Nephron (organoid): Measurements from ENCODE around the gene NAA10.

Experiments
- H3K27ac Mint-ChIP-seq, 3 experiments: 2 replicates each; pipeline ENCODE4 v1.8.0; 2020; ENCODE audit warnings: mixed read lengths in 3 of 3, mild to moderate bottlenecking in 2 of 3, moderate library complexity in 1 of 3
- H3K27me3 Mint-ChIP-seq: 2 replicates; pipeline ENCODE4 v1.8.0; 2021; ENCODE audit warnings: low read depth, mild to moderate bottlenecking, moderate library complexity, mixed read lengths
- H3K36me3 Mint-ChIP-seq: 2 replicates; pipeline ENCODE4 v1.8.0; 2020; ENCODE audit warnings: low read depth, mixed read lengths
- H3K4me1 Mint-ChIP-seq: 2 replicates; pipeline ENCODE4 v1.8.0; 2020; ENCODE audit warnings: mixed read lengths
- H3K4me3 Mint-ChIP-seq, 3 experiments: 2 replicates each; pipeline ENCODE4 v1.8.0; 2020; ENCODE audit warnings: mild to moderate bottlenecking in 3 of 3, mixed read lengths in 3 of 3, moderate library complexity in 2 of 3
- H3K9me3 Mint-ChIP-seq: 2 replicates; pipeline ENCODE4 v1.8.0; 2020; ENCODE audit warnings: mixed read lengths
- CTCF ChIP-seq, 3 experiments: fragments of 200-600 bp; sonication (generic); IDR thresholded peaks; one replicate each; pipeline ENCODE4 v1.5.0; 2021; ENCODE audit warnings: antibody characterized with exemption in 3 of 3; ENCODE audit not compliant: unreplicated experiment in 3 of 3

The NAA10 gene

GRCh38 chrX:153919281-153919680 lies 15.6 kb downstream of the NAA10 start:
- H3K9me3 Mint-ChIP-seq = peaks cover 17% of the 10 kb centered on the region
- no peaks in the 10 kb centered on the region for H3K27me3 Mint-ChIP-seq
- no peak for TF ChIP-seq CTCF (IDR thresholded peaks at IDR 0.05; ENCODE audit: unreplicated experiment in 3 of 3)
- no peaks in the 10 kb centered on the region for H3K36me3 Mint-ChIP-seq
- no peak overlapping the region for H3K4me3 Mint-ChIP-seq
- H3K27ac Mint-ChIP-seq = no peak overlapping the region
- peaks cover 8% of the 10 kb centered on the region for H3K4me1 Mint-ChIP-seq

DNA sequence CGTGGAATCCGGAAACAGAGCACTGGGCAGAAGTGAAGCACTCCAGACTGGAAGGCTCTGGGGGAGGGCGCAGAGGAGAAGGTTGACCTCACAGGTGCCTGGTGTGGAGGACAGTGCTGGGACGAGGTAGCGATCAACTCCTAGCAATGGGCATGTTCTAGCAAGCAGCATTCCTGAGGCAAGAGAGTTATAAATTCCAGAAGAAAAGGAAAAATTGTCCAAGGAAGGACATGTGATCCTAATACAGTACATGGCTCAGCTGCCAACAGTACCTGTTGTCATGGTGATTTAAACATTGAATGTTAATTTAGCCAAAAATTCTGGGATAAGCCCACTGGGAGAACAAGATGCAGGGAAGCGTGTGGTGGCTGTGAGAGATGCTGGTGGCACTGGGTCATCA lies 17.0 kb downstream of the NAA10 start:
- Mint-ChIP-seq H3K9me3 (peaks cover 20% of the 10 kb centered on the region), H3K4me3 (no peak overlapping the region)

DNA sequence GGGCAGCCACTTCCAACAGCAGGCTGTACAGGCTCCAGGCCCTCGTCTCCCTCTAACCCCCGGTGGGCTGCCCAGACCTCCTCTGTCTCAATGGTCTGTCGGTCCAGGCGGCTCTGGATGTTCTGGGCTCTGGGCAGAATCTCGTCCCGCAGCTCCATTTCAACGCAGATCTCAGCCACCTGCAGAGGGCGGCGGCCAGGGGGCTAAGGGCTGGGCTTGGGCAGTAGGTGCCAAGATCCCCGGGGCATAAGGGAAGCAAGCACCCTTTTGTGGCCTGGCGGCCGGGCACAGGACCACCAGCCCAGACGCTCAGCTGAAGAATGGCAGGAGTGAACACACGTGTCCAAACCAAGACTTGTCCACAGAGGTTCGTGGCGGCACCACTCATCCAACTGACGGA lies 21.1 kb downstream of the NAA10 start:
- no peaks in the 10 kb centered on the region for H3K27me3 Mint-ChIP-seq
- peaks cover 23% of the 10 kb centered on the region for H3K9me3 Mint-ChIP-seq
- H3K27ac Mint-ChIP-seq = no peak overlapping the region
- TF ChIP-seq CTCF (IDR thresholded peaks at IDR 0.05; ENCODE audit: unreplicated experiment in 3 of 3) = no peak
- H3K36me3 Mint-ChIP-seq = no peaks in the 10 kb centered on the region
- H3K4me1 Mint-ChIP-seq = no peaks in the 10 kb centered on the region
- no peak overlapping the region for H3K4me3 Mint-ChIP-seq

More for the DNA sequence above, 17.0 kb downstream of the NAA10 start:
- no peaks in the 10 kb centered on the region for H3K27me3 Mint-ChIP-seq
- no peaks in the 10 kb centered on the region for H3K36me3 Mint-ChIP-seq
- no peak overlapping the region for H3K27ac Mint-ChIP-seq
- H3K4me1 Mint-ChIP-seq = peaks cover 5% of the 10 kb centered on the region
- no peak for TF ChIP-seq CTCF (IDR thresholded peaks at IDR 0.05; ENCODE audit: unreplicated experiment in 3 of 3)

- TF ChIP-seq CTCF (IDR thresholded peaks at IDR 0.05; ENCODE audit: unreplicated experiment in 3 of 3) = no peak
- no peaks in the 10 kb centered on the region for H3K4me1 Mint-ChIP-seq
- H3K27ac Mint-ChIP-seq = no peak overlapping the region
- no peak overlapping the region for H3K4me3 Mint-ChIP-seq
- H3K9me3 Mint-ChIP-seq = peaks cover 23% of the 10 kb centered on the region
- no peaks in the 10 kb centered on the region for H3K36me3 Mint-ChIP-seq
- no peaks in the 10 kb centered on the region for H3K27me3 Mint-ChIP-seq
Observed at GRCh38 chrX:153913211-153913610, 21.6 kb downstream of the NAA10 start.

DNA sequence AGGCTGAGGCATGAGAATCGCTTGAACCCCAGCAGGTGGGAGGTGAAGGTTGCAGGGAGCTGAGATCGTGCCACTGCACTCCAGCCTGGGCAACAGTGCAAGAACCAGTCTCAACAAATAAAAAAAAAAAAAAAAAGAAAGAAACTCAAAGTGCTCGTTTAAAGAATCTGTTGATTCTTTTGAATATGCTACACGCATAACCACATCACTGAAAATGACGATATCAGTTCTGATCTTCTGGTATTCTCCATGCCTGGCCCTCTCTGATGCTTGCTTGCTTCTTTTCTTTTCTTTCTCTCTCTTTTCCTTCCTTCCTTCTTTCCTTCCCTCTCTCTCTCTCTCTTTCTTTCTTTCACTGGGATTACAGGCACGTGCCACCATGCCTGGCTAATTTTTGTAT lies 23.0 kb downstream of the NAA10 start:
- no peaks in the 10 kb centered on the region for H3K27me3 Mint-ChIP-seq

More for the DNA sequence above, 23.0 kb downstream of the NAA10 start:
- Mint-ChIP-seq H3K9me3 (peaks cover 17% of the 10 kb centered on the region), H3K4me3 (no peak overlapping the region), H3K4me1 (no peaks in the 10 kb centered on the region), H3K36me3 (no peaks in the 10 kb centered on the region), H3K27ac (no peak overlapping the region)
- no peak for TF ChIP-seq CTCF (IDR thresholded peaks at IDR 0.05; ENCODE audit: unreplicated experiment in 3 of 3)
